ENCODE results near the gene GNB1L.

Gene GNB1L

DNA sequence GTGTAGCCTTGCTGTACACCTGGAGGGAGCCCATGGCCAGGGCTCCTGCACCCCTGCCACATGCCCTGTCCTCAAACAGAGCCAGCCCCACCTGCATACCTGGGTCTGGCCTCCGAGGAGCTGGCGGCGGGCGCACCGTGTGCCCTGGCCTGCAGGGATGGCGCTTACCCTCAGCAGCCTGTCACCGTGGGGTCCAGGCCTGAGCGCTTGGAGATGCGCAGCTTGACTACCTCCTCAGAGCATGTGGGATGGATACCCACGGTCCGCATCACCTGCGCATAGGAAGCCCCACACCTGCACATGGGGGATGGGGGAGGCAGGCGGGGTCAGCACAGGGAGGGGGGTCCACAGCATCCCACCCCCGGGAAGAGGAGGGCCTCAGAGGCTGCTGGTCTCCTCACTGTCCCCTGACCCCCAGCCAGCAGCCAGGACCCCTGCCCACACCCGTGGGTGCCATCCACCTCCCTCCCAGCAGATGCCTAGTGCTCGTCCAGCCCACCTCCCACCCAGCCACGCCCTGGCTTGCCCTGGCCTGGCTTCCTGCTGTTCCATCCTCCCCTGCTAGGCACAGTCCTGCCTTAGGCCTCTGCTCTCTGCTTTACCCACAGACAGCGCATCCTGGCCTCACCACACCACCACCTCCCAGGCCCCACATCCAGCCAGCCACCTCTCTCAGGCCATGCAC, 22.4 kb upstream of the GNB1L start:
- DNase-seq: no peak

DNA sequence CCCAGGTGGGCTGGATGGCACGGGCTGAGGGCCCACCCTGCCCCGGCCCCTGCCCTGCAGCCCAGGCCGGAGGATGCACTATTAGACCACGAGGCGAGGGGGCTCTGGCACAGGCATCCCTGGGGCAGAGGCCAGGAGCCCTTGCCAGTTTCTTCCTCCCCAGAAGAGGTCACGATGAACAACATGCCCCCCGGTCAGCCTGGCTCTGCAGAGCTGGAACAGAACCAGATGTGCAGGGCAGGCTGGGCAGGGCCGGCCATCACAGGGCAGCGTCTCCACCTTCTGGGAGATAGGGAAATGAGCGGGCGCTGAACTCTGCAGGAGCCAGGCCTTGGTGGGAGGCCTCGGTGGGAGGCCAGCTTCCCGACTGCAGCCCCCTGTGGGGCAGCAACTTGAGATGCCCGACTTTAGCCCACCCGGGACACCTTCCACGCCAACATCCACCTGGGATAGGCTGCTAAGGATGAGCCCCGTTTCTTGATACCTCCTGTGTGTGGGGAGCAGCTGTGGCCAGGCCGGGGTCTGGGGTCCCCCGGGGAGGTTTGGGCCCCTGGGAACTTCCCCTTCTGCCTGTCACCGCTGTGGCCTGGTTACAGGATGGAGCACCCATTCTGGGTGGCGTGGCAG, 21.8 kb upstream of the GNB1L start:
- DNase-seq: no peak

DNA sequence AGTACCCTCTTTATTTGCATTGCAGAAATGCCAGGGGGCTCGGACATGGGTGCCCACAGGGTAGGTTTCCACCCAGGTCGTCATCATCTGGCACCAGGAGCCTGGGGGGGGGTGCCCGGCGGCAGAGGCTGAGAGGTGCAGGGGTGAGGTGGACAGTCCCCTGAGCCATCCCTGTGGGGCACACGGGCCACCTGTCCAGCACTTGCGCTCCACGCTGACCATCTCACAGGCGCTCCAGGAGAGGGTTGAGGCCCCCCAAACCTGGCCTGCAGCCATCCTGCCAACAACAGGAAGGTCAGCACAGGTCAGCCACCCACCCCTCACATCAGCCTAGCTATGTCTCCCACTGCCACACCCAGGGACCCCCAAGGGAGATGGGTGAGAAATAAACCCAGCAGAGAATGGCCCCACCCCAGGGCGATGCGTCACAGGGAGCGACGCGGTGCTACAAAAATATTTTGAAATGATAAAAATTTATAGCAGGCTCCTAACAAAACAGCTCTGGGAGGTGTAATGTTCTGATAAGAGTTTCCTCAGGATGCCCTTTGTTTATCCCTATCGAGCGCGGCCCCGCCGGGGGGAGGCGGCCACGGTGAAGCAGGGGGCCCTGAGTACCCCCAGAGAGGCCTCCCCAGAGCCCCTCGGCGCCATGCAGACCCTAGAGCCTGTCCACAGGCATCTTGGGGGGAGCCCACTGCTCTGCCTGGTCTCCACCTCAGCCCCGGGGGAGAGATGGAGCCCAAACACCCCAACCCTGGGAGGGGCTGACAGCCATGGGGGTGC, 21.0 kb upstream of the GNB1L start:
- no peak for DNase-seq

DNA sequence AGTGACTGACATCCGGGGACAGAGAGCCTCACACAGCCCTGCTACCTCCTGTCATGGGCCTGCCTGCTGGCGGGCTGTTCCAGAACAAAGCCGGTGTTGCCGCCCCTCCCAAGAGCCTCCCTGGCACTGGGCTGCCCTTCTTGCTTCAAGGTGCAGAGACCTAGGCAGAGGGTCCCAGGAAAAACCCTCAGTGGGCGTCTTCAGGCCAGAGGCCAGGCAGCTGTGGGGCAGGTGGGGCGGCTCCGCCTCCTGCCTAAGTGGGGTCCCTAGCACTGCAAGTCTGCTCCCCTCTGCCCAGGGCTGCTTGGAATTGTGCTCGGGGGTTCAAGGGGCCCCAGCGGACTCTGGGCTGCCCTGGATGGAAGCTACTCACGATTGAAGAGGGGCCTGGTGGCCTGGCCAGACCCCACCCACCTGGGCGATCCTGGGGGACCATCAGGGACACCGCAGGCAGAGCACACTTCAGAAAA, 20.4 kb upstream of the GNB1L start:
- DNase-seq: no peak

DNA sequence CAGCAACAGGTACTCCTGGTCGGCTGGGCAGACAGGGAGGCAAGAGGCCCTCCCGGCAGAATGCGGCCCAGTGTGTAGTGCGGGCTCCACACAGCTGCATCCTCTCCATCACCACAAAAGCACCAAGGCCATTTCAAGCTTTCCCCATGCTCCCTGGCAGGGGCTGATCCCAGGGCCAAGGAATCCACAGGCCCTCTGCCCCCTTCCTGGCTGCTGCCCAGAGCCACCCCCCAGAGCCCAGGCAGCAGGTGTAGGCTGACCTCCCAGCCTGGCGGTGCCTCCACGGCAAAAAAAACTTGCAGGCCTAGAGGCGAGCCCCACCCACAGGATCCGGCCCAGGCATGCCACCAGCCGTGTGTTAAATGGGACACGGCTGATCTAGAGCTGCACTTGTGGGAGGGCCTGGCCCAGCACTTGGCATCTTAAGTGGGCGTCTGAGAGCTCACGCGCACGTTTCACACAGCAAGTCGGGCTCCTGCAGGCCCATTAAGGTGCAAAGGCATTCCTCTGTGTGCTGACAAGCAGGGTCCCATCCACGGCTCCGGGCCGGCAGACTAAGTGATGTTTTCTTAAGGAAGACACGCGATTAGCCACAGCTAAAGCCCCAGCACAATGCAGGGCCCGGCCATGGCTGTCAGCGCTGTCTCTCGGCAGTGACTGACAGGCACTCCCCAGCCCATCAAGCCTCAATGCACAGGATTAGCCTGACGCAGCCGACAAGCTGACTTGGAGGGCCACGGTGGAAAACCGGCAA, 19.8 kb upstream of the GNB1L start:
- DNase-seq: no peak

DNA sequence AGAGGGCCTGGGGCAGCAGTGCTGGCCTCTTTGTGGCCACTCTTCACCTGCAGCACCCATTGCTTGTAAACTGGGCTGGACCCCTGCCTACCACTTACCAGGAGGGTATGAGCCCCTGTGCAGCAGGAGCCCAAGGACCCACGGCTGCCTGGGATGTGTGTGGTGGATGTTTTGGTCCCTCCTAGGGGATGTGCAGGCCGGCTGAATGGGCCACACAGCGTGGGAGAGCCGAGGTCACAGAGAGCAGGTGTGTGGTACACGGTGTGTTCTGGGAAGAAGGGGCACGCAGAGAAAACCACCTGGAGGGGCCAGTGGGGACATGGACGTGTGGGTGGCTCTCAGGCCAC, 19.3 kb upstream of the GNB1L start:
- no peak for DNase-seq

DNA sequence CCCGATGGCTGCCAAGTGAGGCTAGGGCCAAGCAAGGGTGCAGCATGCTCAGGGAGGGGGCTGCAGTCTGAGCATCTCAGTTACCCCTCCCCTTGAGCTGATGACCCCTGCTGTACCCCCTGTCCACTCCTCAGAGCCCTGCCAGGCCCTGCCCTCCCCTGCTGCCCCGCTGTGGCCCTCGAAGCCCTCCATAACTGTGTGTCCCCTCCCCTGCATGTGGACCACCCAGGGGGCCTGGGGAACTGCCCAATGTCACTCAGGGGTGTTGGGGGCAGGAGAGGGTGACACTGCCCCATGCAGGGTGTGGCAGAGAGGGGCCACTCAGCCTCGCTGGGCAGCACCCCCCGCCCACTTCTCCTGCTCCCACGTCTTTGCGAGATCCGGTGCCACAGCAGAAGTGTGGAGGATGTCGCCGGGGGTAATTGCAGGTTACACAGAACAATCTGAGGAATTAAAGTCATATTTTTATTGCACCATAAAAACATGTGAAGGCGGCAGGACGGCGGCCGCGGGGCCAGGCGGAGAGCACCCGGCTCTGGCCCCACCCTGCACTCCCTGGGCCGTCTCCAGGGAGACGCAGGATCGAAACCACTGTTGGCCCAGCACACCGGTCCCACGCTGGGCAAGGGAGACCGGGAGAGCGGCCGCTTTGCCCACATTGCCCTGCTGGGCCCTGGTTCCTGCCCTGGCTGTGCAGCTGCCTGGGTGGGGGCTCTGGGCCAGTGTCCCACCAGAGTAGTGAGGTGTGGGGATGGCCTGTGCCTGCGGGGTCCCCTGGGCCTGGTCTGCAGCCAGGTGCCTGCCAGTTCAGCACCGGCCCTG, 18.7 kb upstream of the GNB1L start:
- DNase-seq: no peak

DNA sequence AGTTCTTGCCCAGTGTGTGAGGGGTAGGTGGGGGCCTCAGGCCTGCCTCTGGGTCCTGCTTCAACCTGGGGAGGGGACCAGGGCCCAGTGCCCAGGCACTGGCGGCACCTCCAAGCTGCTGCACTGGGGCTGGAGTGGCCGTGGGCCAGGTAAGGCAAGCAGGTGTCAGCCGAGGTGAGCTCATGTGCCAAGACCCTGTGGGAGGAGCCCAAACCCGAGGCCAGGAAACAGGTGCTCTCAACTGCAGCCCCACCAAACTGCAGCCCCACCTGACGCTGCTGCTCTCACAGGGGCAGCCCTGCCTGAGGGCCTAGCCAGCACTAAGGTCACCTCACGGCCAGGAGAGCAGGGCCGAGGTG, 18.1 kb upstream of the GNB1L start:
- DNase-seq: no peak

DNA sequence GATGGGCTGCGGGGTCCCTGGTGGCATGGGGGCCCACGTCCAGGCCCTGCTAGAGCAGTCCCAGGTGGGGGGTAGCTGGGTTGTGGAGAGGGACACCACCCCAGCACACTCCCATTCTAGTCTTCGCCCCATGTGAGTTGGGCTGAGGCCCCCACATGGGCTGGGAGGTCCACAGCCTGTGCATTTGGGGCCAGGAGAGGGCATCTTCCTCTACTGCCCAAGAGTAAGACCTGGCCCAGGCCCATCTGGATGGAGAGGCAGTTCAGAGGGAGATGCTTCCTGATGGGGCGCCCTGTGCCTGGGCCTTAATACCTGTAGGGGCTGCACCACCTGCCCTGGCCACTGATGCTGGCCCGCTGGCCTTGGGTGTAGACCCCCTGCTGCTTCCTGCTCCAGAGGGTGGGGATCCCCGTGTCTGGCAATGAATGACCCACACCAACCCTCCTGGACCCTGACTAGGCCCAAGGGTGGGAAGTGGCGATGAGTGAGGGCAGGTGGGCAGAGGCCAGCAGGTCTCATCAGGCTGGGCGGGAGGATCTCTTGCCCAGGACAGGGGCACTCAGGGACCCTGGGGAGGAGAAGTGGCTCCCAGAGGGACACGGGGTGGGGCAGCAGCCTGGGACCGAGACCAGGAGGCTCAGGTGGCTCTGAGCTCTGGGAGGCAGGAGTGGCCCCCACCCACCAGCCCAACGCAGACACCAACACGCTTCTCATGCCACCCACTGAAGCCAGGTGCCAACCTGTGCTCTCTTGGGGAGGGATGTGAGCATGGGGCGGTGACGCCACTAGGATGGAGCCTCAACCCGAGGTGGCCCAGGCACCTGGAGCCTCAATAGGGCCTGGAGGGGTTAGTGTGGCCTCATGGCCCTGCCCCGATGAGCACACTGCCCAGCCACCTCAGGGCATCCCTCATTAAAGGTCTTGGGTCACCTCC, 17.4 kb upstream of the GNB1L start:
- no peak for DNase-seq

DNA sequence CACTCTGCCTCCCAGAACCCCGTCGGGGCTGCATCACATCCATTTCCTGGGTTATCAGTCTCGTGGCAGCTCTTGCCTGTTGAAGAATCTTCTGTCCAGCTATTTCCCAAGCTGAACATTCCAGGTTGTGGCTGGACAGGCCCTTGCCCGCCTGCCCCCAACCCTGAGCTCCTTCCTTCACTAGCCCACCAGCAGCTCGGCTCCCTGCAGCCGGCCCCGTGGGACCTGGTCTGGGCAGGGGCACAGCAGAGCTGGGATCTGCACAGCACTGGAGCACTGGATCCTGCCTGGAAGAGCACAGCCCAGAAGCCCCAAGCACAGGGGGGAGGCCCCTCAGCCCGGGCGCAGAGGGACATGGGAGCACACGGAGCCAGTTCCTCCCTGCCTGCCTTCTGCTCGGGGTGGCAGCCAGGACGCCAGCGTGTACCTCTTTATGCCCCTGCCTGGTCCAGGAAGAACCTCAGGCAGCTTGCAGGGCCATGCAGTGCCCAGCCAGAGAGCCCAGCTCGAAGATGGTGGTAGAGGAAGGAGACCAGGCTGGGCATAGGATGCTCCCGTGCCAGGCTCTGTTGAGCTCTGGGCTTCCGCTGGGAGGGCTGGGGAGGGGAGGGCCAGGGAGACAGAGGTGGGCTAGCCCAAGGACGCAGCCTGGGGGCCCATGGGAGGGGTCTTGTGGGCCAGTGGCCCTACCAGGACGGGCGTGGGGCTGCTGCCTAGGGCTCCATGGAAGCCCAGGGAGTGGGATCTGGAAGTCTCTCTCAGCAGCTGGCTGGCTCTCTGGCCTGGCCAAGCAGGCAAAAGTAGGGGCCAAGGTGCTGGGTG, 16.6 kb upstream of the GNB1L start:
- no peak for DNase-seq

DNA sequence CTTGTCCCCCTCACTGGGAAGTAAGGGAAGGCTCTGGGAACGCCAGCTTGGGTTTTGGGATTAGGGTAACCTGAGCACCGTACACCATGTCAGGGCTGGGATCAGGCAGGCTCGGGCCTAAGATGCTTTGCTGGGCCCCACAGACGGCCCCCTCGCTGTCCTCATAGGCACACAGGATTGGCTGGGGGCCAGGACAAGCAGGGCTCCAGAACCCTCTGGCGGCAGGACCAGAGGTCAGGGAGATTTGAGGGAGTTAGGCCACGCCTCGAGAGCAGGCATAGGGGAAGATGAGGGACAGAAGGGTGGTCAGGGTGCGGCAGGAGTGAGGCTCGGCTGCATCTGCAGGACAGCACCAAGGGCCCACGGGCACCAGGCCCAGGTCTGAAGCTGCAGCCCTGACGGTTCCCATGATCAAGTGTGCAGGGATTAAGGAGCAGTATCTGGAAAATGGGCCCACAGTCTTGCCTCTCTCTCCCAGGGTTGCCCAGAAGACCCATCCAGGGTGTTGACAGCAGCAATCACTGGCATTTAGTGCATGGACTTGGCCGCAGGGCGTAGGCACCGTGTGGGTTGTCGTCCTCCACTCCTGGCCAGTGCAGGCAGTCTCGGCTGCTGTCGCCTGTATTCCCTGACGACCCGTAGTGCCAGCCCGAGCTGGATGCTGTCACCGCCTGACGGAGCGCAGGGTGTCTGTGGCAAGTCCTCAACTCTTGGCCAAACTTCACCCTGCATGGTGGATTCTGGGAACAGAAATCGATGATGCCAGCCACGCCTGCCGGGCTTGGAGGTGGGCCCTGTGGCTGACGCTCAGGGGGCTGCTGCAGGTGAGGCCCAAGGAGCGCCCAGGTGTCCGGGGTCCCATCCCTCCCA, 15.7 kb upstream of the GNB1L start:
- no peak for DNase-seq

DNA sequence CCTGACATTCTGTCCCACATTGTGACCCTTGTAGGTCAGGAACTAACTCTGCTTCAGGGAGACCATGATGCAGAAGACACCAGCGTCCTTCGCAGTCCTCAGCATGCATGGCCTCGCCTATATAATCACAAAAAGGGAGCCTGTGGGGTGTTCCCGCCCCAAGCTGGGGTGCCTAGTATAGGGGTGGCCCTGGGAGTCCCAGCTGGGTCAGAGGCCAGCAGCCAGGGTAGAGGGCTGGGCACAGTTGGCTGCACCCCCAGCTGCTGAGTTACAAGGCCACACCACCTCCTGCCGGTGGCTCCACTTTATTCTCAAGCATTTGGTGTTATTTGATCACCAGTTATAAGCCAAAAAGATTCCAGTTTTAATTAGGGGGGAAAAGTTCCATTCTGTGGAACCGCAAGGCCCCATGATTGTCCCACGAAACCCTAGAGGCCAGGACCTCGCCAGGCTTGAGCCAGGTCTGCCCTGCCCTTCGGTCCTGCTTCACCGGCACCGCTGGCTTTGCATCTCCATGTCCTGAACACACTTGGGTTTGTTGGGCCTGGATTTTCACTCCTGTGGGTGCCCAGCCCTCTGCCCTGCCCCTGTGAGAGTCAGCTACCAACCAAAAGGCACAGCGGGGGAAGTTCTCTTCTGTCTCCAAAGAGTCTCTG, 15.0 kb upstream of the GNB1L start:
- no peak for DNase-seq

DNA sequence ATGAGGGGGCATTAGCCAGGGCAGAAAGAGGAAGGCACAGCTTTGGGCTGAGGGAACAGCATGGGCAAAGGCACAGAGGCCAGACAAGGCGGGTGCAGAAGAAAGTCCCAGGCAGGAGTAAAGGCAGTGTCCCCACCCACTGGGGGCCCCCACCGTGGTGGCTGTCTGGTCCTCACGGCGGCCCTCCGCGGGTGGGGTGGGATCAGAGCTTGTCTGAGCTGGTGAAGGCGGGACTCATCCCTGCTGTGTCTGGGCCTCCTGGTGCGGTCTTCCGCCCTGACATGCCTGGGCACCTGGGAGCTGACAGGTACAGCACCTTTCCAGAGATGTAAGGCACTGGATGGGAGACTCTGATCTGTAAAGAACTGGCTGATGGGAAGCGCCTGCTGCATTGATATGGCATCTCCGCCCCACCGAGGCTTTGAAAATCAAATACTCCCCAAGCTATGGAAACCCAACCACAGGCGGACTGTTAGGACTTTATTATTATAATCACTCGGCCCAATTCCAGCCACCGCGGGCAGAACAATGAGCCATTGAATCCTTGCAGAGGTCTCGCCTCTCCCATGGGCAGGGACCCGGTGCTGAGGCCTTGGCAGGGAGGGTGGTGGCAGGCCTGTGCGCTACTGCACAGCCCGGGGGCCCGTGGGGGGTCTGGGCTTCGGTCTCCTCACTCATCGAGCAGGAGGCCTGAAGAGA, 14.2 kb upstream of the GNB1L start:
- peak in 33 of 56 donors; percentile 16 to 74 (median 41) for DNase-seq

DNA sequence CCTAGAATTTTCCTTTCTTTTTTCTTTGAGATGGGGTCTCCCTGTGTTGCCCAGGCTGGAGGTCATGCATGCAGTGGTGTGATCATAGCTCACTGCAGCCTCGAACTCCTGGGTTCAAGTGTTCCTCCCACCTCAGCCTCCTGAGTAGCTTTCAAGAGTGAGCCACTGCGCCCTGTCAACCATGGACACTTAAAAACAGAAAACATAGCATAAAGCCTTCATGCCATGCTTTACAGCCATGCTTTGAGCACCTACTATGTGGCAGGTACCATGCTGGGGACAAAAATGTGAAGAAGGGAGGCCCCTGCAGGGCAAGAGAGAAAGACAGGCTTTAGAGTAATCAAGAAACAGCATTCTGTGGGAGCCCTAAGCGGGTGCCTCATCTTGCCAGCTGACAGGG, 13.7 kb upstream of the GNB1L start:
- DNase-seq: no peak

DNA sequence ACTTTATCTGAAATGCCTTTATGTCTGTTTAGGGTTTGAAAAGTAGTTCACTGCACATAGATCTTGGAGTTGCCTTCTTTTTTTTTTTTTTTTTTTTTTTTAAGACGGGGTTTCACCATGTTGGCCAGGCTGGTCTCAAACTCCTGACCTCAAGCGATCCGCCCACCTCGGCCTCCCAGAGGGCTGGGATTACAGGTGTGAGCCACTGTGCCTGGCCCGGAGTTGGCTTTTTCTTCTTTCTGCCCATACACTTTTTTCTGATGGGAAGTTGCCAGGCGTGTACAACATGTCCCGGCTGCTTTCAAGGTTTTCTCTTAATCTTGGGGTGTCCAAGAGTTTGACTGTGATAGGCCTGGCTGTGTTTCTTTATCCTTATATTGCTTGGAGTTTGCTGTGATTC, 12.9 kb upstream of the GNB1L start:
- no peak for DNase-seq

DNA sequence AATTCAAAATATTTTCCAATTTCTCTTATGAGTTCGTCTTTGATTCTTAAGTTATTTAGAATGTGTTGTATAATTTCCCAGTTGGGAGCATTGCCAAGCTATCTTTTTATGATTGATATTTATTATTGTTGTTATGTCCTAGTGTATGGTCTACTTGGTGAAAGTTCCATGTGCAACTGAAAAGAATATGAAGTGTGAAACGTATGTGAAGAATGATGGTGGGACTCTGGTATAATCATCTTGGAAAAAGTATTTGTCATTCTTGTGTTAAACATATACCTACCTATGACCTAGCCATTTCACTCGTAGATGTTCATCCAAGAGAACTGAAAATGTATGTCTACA, 12.0 kb upstream of the GNB1L start:
- DNase-seq: no peak

All from nucleus accumbens (tissue), 56 donors.